Mammary epithelial cell (primary cell): ENCODE results near the gene FBP2.

Experiments used
- CTCF ChIP-seq, 2 donors: IDR thresholded peaks in 1 of 2; conservative IDR thresholded peaks in 1 of 2; 2 replicates each; pipeline ENCODE4 v1.5.1; 2011 to 2012; ENCODE audit warnings: inconsistent platforms in 2 of 2, low read length in 2 of 2, mild to moderate bottlenecking in 2 of 2, control low read depth in 1 of 2, low read depth in 1 of 2; ENCODE audit not compliant: insufficient read depth in 1 of 2; ENCODE audit errors: extremely low read depth in 1 of 2
- EZH2 ChIP-seq: IDR thresholded peaks from 2 replicates; pipeline ENCODE4 v1.6.1; 2012; ENCODE audit warnings: low read length, inconsistent platforms, borderline replicate concordance

DNA sequence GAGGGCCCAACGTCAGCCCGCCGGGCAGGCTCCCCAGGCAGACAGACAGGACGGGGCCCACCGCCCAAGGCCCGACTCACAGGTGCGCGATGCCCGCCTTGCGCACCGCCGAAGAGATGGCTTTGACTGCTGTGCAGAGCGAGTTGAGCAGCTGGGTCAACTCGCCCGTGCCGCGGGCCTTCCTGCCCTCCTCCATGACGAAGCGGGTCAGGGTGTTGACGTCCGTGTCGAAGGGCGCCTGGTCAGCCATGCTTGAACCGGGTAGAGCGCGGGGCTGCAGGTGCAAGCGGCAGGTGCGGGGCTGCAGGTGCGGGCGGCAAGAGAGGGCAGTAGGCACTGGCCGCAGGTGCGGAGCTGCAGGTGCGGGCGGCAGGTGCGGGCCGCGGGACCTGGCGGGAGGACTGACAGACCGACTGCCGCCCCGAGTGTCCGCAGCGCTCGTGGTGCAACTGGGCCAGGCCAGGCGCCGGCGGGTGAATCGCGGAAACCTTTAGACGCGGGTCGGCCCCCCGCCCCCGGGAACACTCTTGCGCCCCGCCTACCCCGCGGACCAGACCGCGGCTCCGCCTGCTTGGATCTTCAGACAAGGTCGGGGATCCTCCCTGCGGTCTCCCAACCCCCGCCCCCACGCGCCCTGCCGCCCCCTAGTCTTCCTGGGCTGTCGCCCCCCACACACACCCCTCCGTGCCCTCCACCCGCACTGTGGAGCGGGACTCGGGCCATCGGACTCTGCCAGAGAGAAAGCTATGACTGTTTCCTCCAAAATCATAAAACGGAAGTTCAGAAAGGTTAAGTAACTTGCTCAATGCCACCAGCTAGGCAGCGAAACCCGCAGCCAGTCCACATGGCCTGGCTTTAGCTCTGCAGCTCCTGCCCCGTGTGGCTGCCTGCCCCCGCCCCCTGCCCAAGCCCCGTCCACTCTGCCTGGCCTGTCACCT, 45.7 kb upstream of the FBP2 start, which contains the start of gene FBP1:
- TF ChIP-seq CTCF (conservative IDR thresholded peaks at IDR 0.05 in 1 of 2, IDR thresholded peaks at IDR 0.05 in 1 of 2; ENCODE audit: extremely low read depth in 1 of 2, insufficient read depth in 1 of 2, low read depth in 1 of 2, low read length in 2 of 2): no peak
- TF ChIP-seq EZH2: peak; percentile 34
